22Rv1 (cell line): ENCODE data around the gene JUN.

Experiments used
- ZFX ChIP-seq: fragments of 450-650 bp; IDR thresholded peaks from 2 replicates; pipeline ENCODE4 v1.6.1; 2017; ENCODE audit warnings: antibody characterized with exemption, borderline replicate concordance
- TF ChIP-seq, protein P1 (sequence below): fragments of 450-650 bp; IDR thresholded peaks from 2 replicates; pipeline ENCODE4 v1.5.1; 2017; ENCODE audit warnings: mild to moderate bottlenecking

DNA sequence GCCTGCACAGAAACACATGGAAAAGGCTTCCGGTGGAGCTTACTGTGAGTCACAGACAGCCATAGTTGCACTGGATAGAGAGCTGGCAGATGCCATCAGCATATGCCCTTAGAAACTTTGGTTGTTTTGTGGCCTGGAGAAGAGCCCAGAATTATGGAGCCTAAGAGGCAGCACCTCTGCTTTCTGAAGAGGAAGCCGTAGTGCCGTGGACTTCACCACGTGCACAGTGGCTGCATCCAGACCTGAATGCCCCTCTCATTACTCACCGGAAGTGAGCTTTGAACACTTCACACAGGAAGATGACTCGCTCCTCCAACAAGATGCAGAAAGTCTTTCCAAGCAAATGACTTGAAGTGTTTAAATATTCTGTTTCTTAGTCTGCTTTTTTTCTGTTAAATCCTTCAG, 28.4 kb downstream of the JUN start:
- TF ChIP-seq, protein P1, sequence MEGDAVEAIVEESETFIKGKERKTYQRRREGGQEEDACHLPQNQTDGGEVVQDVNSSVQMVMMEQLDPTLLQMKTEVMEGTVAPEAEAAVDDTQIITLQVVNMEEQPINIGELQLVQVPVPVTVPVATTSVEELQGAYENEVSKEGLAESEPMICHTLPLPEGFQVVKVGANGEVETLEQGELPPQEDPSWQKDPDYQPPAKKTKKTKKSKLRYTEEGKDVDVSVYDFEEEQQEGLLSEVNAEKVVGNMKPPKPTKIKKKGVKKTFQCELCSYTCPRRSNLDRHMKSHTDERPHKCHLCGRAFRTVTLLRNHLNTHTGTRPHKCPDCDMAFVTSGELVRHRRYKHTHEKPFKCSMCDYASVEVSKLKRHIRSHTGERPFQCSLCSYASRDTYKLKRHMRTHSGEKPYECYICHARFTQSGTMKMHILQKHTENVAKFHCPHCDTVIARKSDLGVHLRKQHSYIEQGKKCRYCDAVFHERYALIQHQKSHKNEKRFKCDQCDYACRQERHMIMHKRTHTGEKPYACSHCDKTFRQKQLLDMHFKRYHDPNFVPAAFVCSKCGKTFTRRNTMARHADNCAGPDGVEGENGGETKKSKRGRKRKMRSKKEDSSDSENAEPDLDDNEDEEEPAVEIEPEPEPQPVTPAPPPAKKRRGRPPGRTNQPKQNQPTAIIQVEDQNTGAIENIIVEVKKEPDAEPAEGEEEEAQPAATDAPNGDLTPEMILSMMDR: no peak
- TF ChIP-seq ZFX: no peak
